Lower lobe of right lung (tissue), 2 donors: ENCODE measurements around the gene OSBPL9. TPM values are rescaled to one million over a fixed set of nuclear protein-coding genes. Genes with fewer than 3 reads are reported as not detected.

Experiments used
- ATAC-seq, 2 donors: fragments of 200-7000 bp; cut with Tn5 transposase; one replicate each; pipeline ENCODE4 v1.9.1; 2020 to 2022; ENCODE audit warnings: mild to moderate bottlenecking in 2 of 2, moderate library complexity in 2 of 2
- DNase-seq: peaks from one replicate; pipeline ENCODE4 v3.0.0-alpha.2; 2020
- H3K27ac ChIP-seq: fragments of 200-600 bp; one replicate; pipeline ENCODE4 v1.8.0; 2022
- H3K27me3 ChIP-seq: fragments of 200-600 bp; one replicate; pipeline ENCODE4 v1.8.0; 2022; ENCODE audit warnings: low read depth
- H3K36me3 ChIP-seq: fragments of 200-600 bp; one replicate; pipeline ENCODE4 v1.8.0; 2022; ENCODE audit warnings: mild to moderate bottlenecking
- H3K4me1 ChIP-seq: fragments of 200-600 bp; one replicate; pipeline ENCODE4 v1.8.0; 2022
- H3K4me3 ChIP-seq: fragments of 200-600 bp; one replicate; pipeline ENCODE4 v1.8.0; 2022; ENCODE audit warnings: mild to moderate bottlenecking
- H3K9me3 ChIP-seq: fragments of 200-600 bp; one replicate; pipeline ENCODE4 v1.8.0; 2022
- intact Hi-C: fragments of 100-400 bp; cut with DNase I; formaldehyde crosslinking; loops from one replicate; pipeline ENCODE4 v1.11.0; 2022
- total RNA-seq: library from RNA; stranded (reverse); fragmentation: NEBNext Ultra II Directional; extraction: Animal tissue kit (Norgen Biotek cat#: 25700); gene quantifications from one replicate; pipeline ENCODE4 v1.2.1, GENCODE V29; 2021
- TF ChIP-seq, protein P1 (sequence below): fragments of 200-600 bp; IDR thresholded peaks from one replicate; pipeline ENCODE4 v1.8.0; 2022; ENCODE audit warnings: antibody characterized with exemption, mild to moderate bottlenecking
- donor health status: DM: no; HTN: yes; CAD: no; lungs with severe emphysema.

The OSBPL9 gene
- total RNA-seq, 1 donor from 2014 or later, result 65.4 TPM

DNA sequence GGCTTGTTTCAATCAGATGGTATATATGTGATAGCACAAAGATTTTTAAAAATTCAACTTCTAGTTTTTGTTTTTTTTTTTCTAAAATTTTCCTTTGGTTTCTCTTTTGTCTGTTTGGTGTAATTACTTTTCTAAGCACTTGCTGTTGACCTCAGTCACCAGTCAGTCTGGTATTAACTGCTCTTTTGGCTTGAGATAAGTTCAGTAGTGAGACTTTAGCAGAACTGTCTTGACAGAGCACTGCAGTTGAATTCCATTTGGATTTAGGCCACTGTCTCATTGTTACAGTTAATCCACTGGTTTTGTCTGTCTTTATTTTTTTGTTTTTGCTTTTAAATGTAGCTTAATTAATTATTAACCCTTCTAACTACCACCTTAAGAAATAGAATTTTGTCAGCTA, 36.2 kb downstream of the OSBPL9 start:
- TF ChIP-seq, protein P1, sequence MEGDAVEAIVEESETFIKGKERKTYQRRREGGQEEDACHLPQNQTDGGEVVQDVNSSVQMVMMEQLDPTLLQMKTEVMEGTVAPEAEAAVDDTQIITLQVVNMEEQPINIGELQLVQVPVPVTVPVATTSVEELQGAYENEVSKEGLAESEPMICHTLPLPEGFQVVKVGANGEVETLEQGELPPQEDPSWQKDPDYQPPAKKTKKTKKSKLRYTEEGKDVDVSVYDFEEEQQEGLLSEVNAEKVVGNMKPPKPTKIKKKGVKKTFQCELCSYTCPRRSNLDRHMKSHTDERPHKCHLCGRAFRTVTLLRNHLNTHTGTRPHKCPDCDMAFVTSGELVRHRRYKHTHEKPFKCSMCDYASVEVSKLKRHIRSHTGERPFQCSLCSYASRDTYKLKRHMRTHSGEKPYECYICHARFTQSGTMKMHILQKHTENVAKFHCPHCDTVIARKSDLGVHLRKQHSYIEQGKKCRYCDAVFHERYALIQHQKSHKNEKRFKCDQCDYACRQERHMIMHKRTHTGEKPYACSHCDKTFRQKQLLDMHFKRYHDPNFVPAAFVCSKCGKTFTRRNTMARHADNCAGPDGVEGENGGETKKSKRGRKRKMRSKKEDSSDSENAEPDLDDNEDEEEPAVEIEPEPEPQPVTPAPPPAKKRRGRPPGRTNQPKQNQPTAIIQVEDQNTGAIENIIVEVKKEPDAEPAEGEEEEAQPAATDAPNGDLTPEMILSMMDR, result no peak
- Histone ChIP-seq H3K27me3 (no peaks in the 10 kb centered on the region), H3K4me3 (no peak overlapping the region), H3K4me1 (peaks cover 17% of the 10 kb centered on the region), H3K9me3 (no peaks in the 10 kb centered on the region), H3K36me3 (no peaks in the 10 kb centered on the region), H3K27ac (no peak overlapping the region)
- DNase-seq (no peak), ATAC-seq (no peak)
- intact Hi-C loops, result no loop called here

DNA sequence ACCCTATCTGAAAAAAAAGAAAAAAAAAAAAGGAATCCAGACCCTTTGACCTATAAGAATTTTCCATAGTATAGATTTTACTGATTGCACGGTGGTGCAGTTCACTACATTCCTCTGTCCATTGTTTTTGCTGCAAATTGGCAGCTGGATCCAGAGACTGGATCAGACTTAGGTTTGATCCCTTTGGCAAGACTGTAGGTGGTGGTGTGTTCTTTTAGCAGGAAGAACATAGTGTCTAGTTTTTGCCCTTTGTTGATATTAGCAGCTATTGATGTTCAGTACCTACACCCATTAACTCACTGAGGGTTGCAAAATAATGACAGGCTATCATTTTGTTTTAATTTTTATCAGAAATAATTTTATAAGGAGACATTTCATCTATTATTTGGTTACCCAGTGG, 37.1 kb downstream of the OSBPL9 start:
- no peaks in the 10 kb centered on the region for H3K27me3 ChIP-seq
- no peaks in the 10 kb centered on the region for H3K36me3 ChIP-seq
- H3K4me1 ChIP-seq, result peaks cover 9% of the 10 kb centered on the region
- H3K27ac ChIP-seq, result no peak overlapping the region
- no peak overlapping the region for H3K4me3 ChIP-seq
- TF ChIP-seq, protein P1, result no peak
- intact Hi-C loops, result no loop called here
- ATAC-seq (no peak), DNase-seq (no peak)
- no peaks in the 10 kb centered on the region for H3K9me3 ChIP-seq

DNA sequence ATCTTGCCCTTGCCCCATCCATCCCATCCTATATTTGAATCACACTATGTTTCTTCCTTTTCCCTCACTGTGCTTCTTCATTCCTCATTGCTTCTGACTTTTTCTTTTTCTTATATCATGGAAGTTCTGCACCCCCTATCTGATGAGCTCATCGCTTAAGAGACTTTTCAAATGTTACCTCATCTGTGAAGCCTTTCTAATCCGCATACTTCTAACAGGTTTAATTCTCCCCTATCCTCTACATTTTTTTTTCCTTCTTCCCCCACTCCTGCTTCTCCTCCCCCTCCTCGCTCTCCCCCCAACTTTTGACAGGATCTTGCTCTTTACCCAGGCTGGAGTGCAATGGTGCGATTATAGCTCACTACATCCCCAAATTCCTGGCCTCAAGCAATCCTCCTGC, 39.5 kb downstream of the OSBPL9 start:
- TF ChIP-seq, protein P1, result no peak
- Histone ChIP-seq H3K4me3 (no peak overlapping the region), H3K4me1 (peaks cover 7% of the 10 kb centered on the region), H3K27ac (no peak overlapping the region), H3K36me3 (no peaks in the 10 kb centered on the region), H3K9me3 (no peaks in the 10 kb centered on the region), H3K27me3 (no peaks in the 10 kb centered on the region)
- DNase-seq (no peak), ATAC-seq (no peak)
- intact Hi-C loops, result no loop called here

DNA sequence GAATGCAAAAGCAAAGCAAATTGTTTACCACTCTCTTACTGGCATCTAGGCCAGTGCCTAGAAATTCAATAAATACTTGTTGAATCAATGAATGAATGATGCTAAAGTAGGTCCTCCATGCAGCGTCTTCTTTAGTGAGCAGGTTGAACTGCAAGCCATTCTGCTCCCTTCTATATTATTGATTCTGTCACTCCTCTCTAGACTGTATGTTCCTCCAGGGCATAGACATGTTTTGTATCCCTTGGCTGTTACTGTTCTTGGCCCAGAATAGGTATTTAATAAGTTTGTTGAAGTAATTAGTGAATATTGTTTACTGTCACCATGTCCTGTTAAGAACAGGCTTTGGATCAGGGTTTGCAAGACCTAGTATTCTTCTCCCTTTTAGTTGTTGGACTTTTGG, 43.7 kb downstream of the OSBPL9 start:
- Histone ChIP-seq H3K4me3 (no peak overlapping the region), H3K27me3 (no peaks in the 10 kb centered on the region), H3K9me3 (no peaks in the 10 kb centered on the region), H3K36me3 (no peaks in the 10 kb centered on the region), H3K4me1 (peaks cover 21% of the 10 kb centered on the region), H3K27ac (no peak overlapping the region)
- ATAC-seq (no peak), DNase-seq (no peak)
- TF ChIP-seq, protein P1, result no peak
- intact Hi-C loops, result no loop called here

DNA sequence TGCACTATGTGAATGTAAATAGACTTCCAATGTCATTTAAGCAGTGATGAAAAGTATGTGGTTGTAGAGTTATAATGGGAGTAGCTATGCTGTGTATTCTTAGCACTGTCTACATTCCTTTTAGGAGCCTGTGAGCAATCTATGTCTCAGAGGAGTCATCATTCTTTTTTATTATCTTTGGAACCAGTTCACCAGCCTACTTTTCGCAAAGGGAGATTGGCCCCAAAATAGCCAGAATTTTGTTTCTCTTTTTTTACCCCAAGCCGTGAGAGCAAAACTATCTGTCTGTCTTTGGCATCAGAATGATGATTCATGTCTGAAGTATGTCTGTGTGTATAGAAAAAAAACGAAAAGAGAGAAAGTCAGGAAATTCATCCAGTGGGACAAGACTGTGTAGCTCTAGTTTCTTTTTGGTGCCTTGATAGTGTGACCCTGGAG, 44.2 kb downstream of the OSBPL9 start:
- H3K36me3 ChIP-seq, result no peaks in the 10 kb centered on the region
- H3K27me3 ChIP-seq, result no peaks in the 10 kb centered on the region
- peak; percentile 38 to 43 for ATAC-seq
- peaks cover 21% of the 10 kb centered on the region for H3K4me1 ChIP-seq
- H3K27ac ChIP-seq, result no peak overlapping the region
- no peak overlapping the region for H3K4me3 ChIP-seq
- H3K9me3 ChIP-seq, result no peaks in the 10 kb centered on the region
- TF ChIP-seq, protein P1, result no peak
- intact Hi-C loops, result no loop called here
- no peak for DNase-seq

DNA sequence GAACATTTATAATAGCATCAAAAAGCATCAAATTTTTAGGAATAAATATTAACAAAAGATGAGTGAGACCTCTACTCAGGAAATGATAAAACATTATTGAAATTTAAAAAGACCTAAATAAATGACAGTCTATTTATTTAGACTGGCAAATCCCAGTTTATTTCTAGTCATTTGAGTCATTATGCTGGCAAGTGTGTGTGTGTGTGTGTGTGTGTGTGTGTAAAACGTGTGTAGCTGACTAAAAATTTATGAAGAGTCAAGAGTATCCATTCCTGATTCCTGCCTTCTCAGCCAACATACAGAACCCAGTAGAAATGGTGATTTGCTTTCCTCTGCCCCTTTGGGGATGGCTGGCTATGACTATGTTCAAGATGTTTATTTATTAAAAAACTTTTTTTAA, 46.2 kb downstream of the OSBPL9 start:
- no peak overlapping the region for H3K27ac ChIP-seq
- H3K4me1 ChIP-seq, result peaks cover 23% of the 10 kb centered on the region
- ATAC-seq (no peak), DNase-seq (no peak)
- no peaks in the 10 kb centered on the region for H3K27me3 ChIP-seq
- intact Hi-C loops, result no loop called here
- no peaks in the 10 kb centered on the region for H3K36me3 ChIP-seq
- H3K4me3 ChIP-seq, result no peak overlapping the region
- TF ChIP-seq, protein P1, result no peak
- H3K9me3 ChIP-seq, result no peaks in the 10 kb centered on the region
